ENCODE results near the gene KIF18B. TPM values are rescaled to one million over a fixed set of nuclear protein-coding genes. Genes with fewer than 3 reads are reported as not detected.

KIF18B gene
- 7.7 TPM for polyA plus RNA-seq
- long read RNA-seq, donor 1 = 0 reads
- long read RNA-seq, donor 2 = 0 reads
- long read RNA-seq, donor 3 = 0 reads
- long read RNA-seq, donor 4 = 0 reads
- long read RNA-seq, donor 5 = 0 reads
- long read RNA-seq, donor 6 = 0 reads
- long read RNA-seq, donor 7 = 0 reads
- long read RNA-seq, donor 8 = 0 reads
- long read RNA-seq, donor 9 = 0 reads
- long read RNA-seq, donor 10 = 0 reads
- long read RNA-seq, donor 11 = 0 reads

GRCh38 chr17:44947461-44948314 is at the start of gene KIF18B:
TSS of gene KIF18B (minus strand) at chr17:44947773. CDS start at chr17:44936344, 11,429 bp downstream.
- peak; percentile 91 for DNase-seq
- Histone ChIP-seq H3K27ac (ENCODE audit: low read length) (peak within 1 kb of the TSS; percentile 34), H3K4me1 (ENCODE audit: control insufficient read depth, insufficient read depth, low read length) (peaks cover 5% of the 10 kb centered on the region), H3K4me3 (ENCODE audit: low read length) (peak within 1 kb of the TSS; percentile 75), H3K9me3 (ENCODE audit: control insufficient read depth, low read depth, low read length) (no peaks in the 10 kb centered on the region), H3K27me3 (ENCODE audit: control insufficient read depth, insufficient read depth, low read length) (no peaks in the 10 kb centered on the region), H3K36me3 (ENCODE audit: control insufficient read depth, insufficient read depth, low read length) (no peaks in the 10 kb centered on the region)
- WGBS (ENCODE audit: insufficient coverage, low lambda C conversion rate) = no CpG with 5 or more reads among the region's 62 CpGs

DNA sequence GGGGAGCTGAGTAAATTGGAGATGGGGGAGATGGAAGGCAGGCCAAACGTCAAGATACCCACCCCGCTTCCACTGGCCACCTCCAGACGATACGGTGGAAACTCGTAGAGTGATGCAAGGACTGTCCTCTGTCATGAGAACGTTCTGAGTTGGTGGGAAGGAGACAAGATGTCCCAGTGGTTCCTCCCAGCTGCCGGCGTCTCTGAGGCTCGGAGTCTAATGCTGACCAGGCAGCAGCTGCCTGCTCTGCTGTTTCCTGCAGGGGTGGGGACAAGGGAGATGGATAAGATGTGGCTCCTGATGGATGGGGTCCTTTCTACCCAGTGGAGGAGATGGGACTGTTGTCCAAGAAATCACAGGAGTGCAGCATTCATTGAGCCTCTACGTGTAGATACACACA is 48.7 kb upstream of the KIF18B start:
- Histone ChIP-seq H3K9me3 (ENCODE audit: control insufficient read depth, low read depth, low read length) (no peaks in the 10 kb centered on the region), H3K27ac (ENCODE audit: low read length) (no peak overlapping the region), H3K4me1 (ENCODE audit: control insufficient read depth, insufficient read depth, low read length) (peaks cover 9% of the 10 kb centered on the region), H3K36me3 (ENCODE audit: control insufficient read depth, insufficient read depth, low read length) (no peaks in the 10 kb centered on the region), H3K4me3 (ENCODE audit: low read length) (no peak overlapping the region), H3K27me3 (ENCODE audit: control insufficient read depth, insufficient read depth, low read length) (peaks cover 7% of the 10 kb centered on the region)
- DNase-seq = no peak
- WGBS (ENCODE audit: insufficient coverage, low lambda C conversion rate) = no CpG with 5 or more reads among the region's 10 CpGs

- Histone ChIP-seq H3K27ac (ENCODE audit: low read length) (no peak overlapping the region), H3K36me3 (ENCODE audit: control insufficient read depth, insufficient read depth, low read length) (no peaks in the 10 kb centered on the region), H3K27me3 (ENCODE audit: control insufficient read depth, insufficient read depth, low read length) (peaks cover 8% of the 10 kb centered on the region), H3K4me1 (ENCODE audit: control insufficient read depth, insufficient read depth, low read length) (peaks cover 9% of the 10 kb centered on the region), H3K4me3 (ENCODE audit: low read length) (no peak overlapping the region), H3K9me3 (ENCODE audit: control insufficient read depth, low read depth, low read length) (no peaks in the 10 kb centered on the region)
- WGBS (ENCODE audit: insufficient coverage, low lambda C conversion rate) = no CpG with 5 or more reads among the region's 11 CpGs
- DNase-seq = no peak
These were observed 47.9 kb upstream of the KIF18B start for GRCh38 chr17:44995436-44996001.

DNA sequence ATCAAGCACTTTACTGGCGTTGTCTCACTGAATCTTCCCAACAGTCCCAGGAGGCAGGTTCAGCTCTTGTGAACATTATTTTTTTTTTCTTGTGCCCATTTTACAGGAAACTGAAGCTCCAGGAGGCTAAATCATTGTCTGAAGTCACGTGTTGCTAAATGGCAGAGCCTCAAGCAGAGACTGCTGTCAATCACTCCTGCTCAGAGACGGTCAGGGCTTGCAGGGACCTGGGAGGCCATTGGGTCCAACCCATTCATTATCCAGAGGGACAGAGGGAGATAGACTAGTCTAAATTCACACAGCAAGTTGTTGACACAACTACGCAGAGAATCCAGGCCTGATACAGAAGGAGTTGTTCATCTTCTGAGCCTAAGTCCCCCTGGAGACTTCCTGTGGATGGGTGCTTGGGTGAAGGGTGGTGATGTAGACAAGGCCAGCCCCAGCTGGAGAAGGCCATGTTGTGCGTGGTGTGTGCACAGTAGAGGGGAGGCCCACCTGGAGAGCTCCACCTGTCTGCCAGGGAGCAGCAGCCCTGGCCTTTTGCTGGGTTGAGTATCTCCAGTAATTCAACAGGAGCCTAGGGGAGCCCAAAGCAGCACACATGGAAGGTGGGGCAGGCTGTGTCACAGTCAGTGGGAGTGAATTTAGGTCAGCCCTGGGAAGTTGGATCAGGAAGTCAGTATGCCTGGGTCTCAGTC is 44.8 kb upstream of the KIF18B start:
- no peak overlapping the region for H3K4me3 ChIP-seq (ENCODE audit: low read length)
- H3K36me3 ChIP-seq (ENCODE audit: control insufficient read depth, insufficient read depth, low read length) = no peaks in the 10 kb centered on the region
- no peaks in the 10 kb centered on the region for H3K9me3 ChIP-seq (ENCODE audit: control insufficient read depth, low read depth, low read length)
- peaks cover 8% of the 10 kb centered on the region for H3K4me1 ChIP-seq (ENCODE audit: control insufficient read depth, insufficient read depth, low read length)
- 40% methylated on average over 1 of the region's 5 CpGs for WGBS (ENCODE audit: insufficient coverage, low lambda C conversion rate)
- peaks cover 33% of the 10 kb centered on the region for H3K27me3 ChIP-seq (ENCODE audit: control insufficient read depth, insufficient read depth, low read length)
- DNase-seq = no peak
- H3K27ac ChIP-seq (ENCODE audit: low read length) = no peak overlapping the region

- H3K27me3 ChIP-seq (ENCODE audit: control insufficient read depth, insufficient read depth, low read length) = peaks cover 46% of the 10 kb centered on the region
These were observed 43.4 kb upstream of the KIF18B start for GRCh38 chr17:44990994-44991393.

DNA sequence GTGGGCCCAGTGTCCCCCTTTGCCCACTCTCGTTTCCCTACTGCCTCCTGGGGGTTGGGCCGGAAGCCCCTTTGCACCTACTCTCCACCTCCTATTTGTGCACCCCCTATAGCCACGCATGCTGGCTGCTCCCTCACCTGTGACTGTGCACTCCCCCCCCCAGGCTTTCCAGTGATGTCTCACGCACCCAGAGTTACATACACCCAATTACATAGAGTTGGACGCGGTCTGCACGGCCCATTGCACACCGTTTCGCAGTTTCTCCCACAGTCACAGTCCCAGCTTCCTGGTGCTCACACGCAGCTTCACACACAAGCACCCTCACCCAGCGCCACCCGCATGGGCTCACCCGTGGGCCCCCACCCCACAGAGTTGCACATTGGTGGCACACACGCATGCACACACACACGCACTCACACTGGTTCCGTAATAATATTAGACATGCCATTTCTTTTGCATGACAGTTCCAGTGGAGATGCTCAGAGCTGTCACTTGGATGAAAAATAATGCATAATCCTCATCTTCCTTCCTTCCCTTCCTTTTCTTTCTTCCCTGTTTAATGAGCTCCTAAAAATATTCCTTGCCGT is 42.1 kb upstream of the KIF18B start:
- H3K9me3 ChIP-seq (ENCODE audit: control insufficient read depth, low read depth, low read length) = no peaks in the 10 kb centered on the region
- H3K27me3 ChIP-seq (ENCODE audit: control insufficient read depth, insufficient read depth, low read length) = peaks cover 54% of the 10 kb centered on the region
- no peak overlapping the region for H3K4me3 ChIP-seq (ENCODE audit: low read length)
- H3K36me3 ChIP-seq (ENCODE audit: control insufficient read depth, insufficient read depth, low read length) = no peaks in the 10 kb centered on the region
- WGBS (ENCODE audit: insufficient coverage, low lambda C conversion rate) = no CpG with 5 or more reads among the region's 17 CpGs
- H3K27ac ChIP-seq (ENCODE audit: low read length) = no peak overlapping the region
- DNase-seq = no peak
- H3K4me1 ChIP-seq (ENCODE audit: control insufficient read depth, insufficient read depth, low read length) = peaks cover 11% of the 10 kb centered on the region

More at GRCh38 chr17:44990994-44991393, 43.4 kb upstream of the KIF18B start:
- Histone ChIP-seq H3K4me1 (ENCODE audit: control insufficient read depth, insufficient read depth, low read length) (peaks cover 11% of the 10 kb centered on the region), H3K4me3 (ENCODE audit: low read length) (no peak overlapping the region), H3K9me3 (ENCODE audit: control insufficient read depth, low read depth, low read length) (no peaks in the 10 kb centered on the region), H3K27ac (ENCODE audit: low read length) (no peak overlapping the region), H3K36me3 (ENCODE audit: control insufficient read depth, insufficient read depth, low read length) (no peaks in the 10 kb centered on the region)
- WGBS (ENCODE audit: insufficient coverage, low lambda C conversion rate) = no CpG with 5 or more reads among the region's 10 CpGs
- DNase-seq = no peak

DNA sequence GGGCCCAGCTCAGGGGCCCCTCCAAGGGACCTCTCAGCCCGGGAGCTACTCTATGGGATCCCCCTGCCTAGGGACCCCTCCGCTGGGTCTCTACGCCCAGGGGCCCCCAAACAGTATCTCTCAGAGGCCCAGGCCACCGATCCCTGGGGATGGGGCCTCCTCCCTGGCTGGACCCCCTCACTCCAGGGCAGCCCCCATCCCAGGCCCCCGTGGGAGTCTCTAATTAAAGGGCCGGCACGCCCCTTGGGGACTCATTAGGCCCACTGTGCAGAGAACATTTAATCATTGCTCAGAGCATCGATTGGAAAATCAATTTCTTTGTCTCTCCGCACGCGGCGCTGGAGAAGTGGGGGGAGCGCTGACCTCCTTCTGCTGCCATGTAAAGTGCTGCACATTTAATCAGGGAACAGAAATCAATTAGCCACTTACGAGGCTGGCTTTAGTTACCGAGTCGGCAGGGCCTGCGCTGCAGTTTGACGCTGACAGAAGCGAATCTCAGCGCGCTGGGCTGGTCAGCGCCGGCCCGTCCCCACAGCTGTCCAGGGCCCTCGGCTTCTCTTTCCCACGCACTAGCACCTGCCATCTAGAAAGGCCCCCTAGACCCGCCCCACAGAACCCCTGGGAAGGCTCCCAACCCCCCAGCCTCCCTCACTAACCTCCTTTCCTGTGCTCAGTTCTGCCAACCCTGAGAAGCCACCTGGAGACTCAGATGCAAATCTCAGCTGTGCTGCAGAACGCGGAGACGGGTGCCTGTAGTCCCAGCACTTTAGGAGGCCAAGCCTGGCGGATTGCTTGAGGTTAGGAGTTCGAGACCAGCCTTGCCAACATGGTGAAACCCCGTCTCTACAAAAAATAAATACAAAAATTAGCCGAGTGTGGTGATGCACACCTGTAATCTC is 40.7 kb upstream of the KIF18B start:
- no peaks in the 10 kb centered on the region for H3K9me3 ChIP-seq (ENCODE audit: control insufficient read depth, low read depth, low read length)
- no peak for DNase-seq
- no peak overlapping the region for H3K4me3 ChIP-seq (ENCODE audit: low read length)
- no peaks in the 10 kb centered on the region for H3K36me3 ChIP-seq (ENCODE audit: control insufficient read depth, insufficient read depth, low read length)
- H3K4me1 ChIP-seq (ENCODE audit: control insufficient read depth, insufficient read depth, low read length) = peaks cover 11% of the 10 kb centered on the region
- no peak overlapping the region for H3K27ac ChIP-seq (ENCODE audit: low read length)
- WGBS (ENCODE audit: insufficient coverage, low lambda C conversion rate) = 100% methylated on average over 2 of the region's 34 CpGs
- peaks cover 52% of the 10 kb centered on the region for H3K27me3 ChIP-seq (ENCODE audit: control insufficient read depth, insufficient read depth, low read length)

GRCh38 chr17:44983563-44983962 is 36.0 kb upstream of the KIF18B start:
- H3K4me3 ChIP-seq (ENCODE audit: low read length) = no peak overlapping the region
- H3K4me1 ChIP-seq (ENCODE audit: control insufficient read depth, insufficient read depth, low read length) = peaks cover 27% of the 10 kb centered on the region
- no CpG with 5 or more reads among the region's 4 CpGs for WGBS (ENCODE audit: insufficient coverage, low lambda C conversion rate)
- peaks cover 49% of the 10 kb centered on the region for H3K27me3 ChIP-seq (ENCODE audit: control insufficient read depth, insufficient read depth, low read length)
- DNase-seq = no peak
- H3K36me3 ChIP-seq (ENCODE audit: control insufficient read depth, insufficient read depth, low read length) = no peaks in the 10 kb centered on the region
- H3K27ac ChIP-seq (ENCODE audit: low read length) = no peak overlapping the region
- H3K9me3 ChIP-seq (ENCODE audit: control insufficient read depth, low read depth, low read length) = no peaks in the 10 kb centered on the region

- Histone ChIP-seq H3K4me3 (ENCODE audit: low read length) (no peak overlapping the region), H3K27ac (ENCODE audit: low read length) (peak overlapping the region; percentile 57), H3K36me3 (ENCODE audit: control insufficient read depth, insufficient read depth, low read length) (no peaks in the 10 kb centered on the region), H3K4me1 (ENCODE audit: control insufficient read depth, insufficient read depth, low read length) (peaks cover 26% of the 10 kb centered on the region), H3K9me3 (ENCODE audit: control insufficient read depth, low read depth, low read length) (no peaks in the 10 kb centered on the region), H3K27me3 (ENCODE audit: control insufficient read depth, insufficient read depth, low read length) (peaks cover 47% of the 10 kb centered on the region)
- no peak for DNase-seq
- 89% methylated on average over 1 of the region's 3 CpGs for WGBS (ENCODE audit: insufficient coverage, low lambda C conversion rate)
These were observed 34.6 kb upstream of the KIF18B start for GRCh38 chr17:44982113-44982702.
